ENCODE data around the gene C2CD4D.

Gene C2CD4D

DNA sequence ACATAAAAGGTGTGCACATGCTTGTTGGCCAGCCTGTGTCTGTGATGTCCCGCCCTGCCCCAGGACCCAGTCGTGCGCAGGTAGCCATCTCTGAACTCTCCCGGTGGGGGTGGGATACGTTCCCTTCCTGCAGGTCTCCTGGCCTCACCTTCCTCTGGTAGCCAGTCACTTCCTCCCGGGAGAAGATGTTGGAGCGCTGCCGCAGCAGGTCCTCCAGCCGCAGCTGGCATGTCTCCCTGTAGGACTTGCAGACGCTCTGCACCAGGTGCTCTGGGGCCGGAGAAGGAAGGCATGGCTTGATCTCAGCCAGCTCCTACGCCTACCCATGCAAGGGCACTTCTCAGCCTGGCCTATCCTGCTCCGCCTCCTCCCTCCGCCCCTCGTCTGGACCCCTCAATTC, 25.2 kb downstream of the C2CD4D start:
- TF ChIP-seq, protein P1, sequence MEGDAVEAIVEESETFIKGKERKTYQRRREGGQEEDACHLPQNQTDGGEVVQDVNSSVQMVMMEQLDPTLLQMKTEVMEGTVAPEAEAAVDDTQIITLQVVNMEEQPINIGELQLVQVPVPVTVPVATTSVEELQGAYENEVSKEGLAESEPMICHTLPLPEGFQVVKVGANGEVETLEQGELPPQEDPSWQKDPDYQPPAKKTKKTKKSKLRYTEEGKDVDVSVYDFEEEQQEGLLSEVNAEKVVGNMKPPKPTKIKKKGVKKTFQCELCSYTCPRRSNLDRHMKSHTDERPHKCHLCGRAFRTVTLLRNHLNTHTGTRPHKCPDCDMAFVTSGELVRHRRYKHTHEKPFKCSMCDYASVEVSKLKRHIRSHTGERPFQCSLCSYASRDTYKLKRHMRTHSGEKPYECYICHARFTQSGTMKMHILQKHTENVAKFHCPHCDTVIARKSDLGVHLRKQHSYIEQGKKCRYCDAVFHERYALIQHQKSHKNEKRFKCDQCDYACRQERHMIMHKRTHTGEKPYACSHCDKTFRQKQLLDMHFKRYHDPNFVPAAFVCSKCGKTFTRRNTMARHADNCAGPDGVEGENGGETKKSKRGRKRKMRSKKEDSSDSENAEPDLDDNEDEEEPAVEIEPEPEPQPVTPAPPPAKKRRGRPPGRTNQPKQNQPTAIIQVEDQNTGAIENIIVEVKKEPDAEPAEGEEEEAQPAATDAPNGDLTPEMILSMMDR (IDR thresholded peaks at IDR 0.05; ENCODE audit: low read length, missing control alignments), result no peak
- no peak for DNase-seq (ENCODE audit: low read depth)
- no peak overlapping the region for H3K4me3 ChIP-seq (replicated peaks; ENCODE audit: low read depth, low read length)

DNA sequence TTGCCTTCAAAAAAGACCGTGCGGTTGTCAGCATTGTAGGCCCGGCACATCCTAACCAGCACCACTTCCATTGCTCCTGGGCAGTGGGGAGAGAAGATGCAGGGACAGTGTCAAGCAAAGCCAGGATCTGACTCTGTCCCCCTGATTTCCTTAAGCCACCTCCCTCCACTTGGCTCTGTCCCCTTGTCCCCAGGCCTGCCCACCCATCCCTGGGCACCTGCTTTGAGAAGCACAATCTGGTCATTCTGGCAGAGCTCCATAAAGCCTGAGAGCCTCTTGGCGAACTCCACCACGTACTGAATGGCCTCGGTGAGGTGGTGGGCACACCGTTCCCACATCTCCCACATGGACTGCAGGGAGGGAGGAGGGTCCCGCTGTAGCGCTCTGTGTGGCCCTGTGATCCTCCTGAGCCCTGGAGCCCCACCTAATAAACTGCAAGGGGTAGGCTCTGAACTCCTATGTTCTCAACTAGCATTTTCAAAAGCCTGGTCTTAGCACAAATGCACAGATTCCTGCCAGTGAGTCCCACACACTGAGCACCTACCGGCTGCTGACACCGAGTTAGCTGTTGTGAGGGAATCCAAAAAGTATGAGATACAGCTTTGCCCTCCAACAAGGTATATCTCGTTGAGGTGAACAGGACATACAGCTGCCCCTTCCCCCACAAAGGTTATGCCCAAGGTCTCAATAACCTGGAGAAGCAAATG, 26.2 kb downstream of the C2CD4D start:
- H3K4me3 ChIP-seq (replicated peaks; ENCODE audit: low read depth, low read length), result no peak overlapping the region
- TF ChIP-seq, protein P1 (IDR thresholded peaks at IDR 0.05; ENCODE audit: low read length, missing control alignments), result no peak
- no peak for DNase-seq (ENCODE audit: low read depth)

DNA sequence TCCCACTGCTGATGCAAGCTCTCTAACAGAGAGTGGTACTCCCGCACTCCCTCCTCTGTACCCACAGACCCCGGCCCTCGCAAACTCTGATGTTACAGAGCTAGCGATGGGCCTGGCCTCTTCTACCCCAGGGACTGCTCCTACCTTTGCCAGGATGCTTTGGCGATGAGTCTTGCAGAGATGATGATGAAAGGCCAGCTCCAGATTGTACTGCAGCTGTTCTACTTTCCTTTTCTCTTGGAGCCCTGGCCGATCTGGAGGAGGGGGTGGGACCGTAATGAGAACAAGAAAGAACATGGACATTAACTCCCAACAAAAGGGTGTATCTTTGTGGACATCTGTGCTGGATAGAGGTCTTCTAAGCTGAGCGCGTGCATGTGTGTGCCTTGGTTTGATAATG, 28.4 kb downstream of the C2CD4D start:
- DNase-seq (ENCODE audit: low read depth), result peak; percentile 47
- H3K4me3 ChIP-seq (replicated peaks; ENCODE audit: low read depth, low read length), result no peak overlapping the region
- TF ChIP-seq, protein P1 (IDR thresholded peaks at IDR 0.05; ENCODE audit: low read length, missing control alignments), result no peak

DNA sequence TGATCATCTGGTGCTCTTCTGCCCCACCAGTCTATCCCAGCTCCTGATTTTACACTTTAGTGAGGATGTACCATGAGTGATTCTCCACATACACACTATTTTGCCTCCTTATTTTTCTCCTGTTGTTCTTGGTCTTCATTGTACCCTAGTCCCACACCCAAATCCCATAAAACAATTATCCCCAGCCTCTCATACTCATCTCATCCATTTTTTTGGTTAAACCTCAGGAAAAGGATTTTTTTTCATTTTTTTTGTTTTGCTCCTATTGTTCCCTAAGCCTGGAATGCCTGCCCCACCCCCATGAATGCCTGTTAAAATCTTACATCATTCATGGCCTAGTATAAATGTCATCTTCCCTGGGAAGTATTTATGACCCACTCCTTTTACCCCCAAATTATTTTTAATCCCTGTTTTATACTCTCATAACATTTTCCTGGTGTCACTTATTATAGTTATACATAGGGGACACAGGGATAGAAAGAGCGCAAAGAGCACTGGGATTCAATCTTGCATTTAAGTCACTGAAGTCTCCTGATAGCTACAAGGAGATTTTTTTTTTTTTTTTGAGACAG, 29.5 kb downstream of the C2CD4D start:
- H3K4me3 ChIP-seq (replicated peaks; ENCODE audit: low read depth, low read length), result no peak overlapping the region
- TF ChIP-seq, protein P1 (IDR thresholded peaks at IDR 0.05; ENCODE audit: low read length, missing control alignments), result no peak
- DNase-seq (ENCODE audit: low read depth), result no peak

DNA sequence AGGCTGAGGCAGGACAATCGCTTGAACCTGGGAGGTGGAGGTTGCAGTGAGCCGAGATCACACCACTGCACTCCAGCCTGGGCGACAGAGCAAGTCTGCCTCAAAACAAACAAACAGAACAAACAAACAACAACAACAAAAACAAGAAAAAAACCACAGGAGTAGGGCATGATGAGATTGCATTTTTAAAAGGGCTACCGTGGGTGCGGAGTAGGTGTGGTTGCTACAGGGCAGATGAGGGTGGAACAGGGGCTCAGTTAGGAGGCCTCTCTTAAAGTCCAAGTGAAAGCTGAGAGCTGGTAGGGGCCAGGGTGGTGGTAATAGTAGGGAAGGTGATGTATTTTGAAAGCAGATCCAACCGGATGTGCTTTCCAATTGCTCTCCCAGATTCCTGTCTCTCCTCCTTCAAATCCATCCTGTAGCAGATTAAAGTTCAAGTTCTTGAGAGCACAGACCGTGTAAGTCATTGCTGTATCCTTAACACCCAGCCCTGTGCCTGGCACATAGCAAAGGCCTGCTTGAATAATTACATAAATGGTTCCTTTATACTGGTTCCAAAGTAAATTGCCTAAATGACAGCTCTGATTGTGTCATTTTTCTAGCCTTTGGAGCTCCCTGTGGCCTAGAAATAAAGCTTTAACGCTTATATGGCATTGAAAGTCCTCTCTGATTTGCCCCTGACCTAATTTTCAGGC, 30.2 kb downstream of the C2CD4D start:
- TF ChIP-seq, protein P1 (IDR thresholded peaks at IDR 0.05; ENCODE audit: low read length, missing control alignments), result no peak
- no peak for DNase-seq (ENCODE audit: low read depth)
- no peak overlapping the region for H3K4me3 ChIP-seq (replicated peaks; ENCODE audit: low read depth, low read length)

DNA sequence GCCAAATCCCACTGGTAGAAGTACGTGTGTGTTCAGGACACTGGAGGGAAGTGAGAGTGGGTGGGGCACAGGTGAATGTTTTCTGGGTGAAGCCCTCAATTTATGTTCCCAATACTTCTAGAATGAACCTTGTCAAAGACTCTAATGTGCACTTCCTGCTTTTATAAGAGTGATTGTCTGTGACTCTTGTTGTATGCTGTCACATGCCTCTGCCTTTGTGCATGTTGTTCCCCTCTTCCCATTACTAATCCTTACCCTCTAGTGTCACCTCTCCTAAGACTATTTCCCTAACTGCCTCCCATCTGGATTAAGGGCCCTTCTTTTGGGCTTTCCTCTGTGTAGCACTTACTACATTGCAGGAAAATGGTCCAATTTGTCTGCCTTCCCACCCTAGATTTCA, 31.9 kb downstream of the C2CD4D start:
- DNase-seq (ENCODE audit: low read depth), result no peak
- TF ChIP-seq, protein P1 (IDR thresholded peaks at IDR 0.05; ENCODE audit: low read length, missing control alignments), result no peak
- H3K4me3 ChIP-seq (replicated peaks; ENCODE audit: low read depth, low read length), result no peak overlapping the region
